ENCODE results near the gene TYW1.
"Not testable (repeated sequence)": the region's sequence is repeated elsewhere in the genome, so short reads cannot be mapped to it uniquely, and the experiment has no call there.

The TYW1 gene

GRCh38 chr7:67135617-67136486 is 139.2 kb downstream of the TYW1 start:
- not testable (repeated sequence) for DNase-seq

- DNase-seq: not testable (repeated sequence)
Measured at GRCh38 chr7:67137489-67137888, 140.9 kb downstream of the TYW1 start.

- DNase-seq: not testable (repeated sequence)
Measured at GRCh38 chr7:67139876-67140275, 143.2 kb downstream of the TYW1 start.

- not testable (repeated sequence) for DNase-seq
Measured at GRCh38 chr7:67141001-67141400, 144.4 kb downstream of the TYW1 start.

DNA sequence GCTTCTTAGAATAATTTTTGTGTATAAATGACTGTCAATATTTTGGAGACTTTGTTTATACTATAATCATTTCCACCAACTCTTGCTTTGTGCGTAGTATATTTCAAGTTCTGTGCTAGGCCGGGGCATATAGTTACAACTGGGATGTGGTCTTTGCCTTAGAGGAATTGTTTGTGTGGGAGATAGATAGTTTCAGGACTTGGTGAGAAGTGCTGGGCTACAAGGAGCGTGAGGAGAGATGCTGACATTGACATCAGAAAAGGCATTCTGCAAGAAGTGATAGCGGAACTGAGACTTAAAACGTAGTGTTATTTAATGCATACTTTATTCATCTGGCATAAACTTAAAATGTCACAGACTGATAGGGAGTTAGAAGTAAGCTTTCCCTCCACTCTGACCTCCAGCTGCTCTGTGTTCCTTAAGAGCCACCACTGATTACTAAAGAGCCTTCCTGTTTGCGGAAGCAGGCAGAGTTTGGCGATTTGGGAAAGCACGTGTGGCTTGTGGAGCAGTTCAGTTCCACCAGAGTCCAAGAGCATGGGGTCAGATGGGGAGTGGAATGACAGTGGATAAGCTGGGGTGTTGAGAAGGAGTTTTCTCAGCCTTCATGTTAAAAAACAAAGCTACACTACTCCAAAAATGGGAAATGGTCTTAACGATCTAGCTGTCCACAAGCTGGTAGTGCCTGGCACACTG is 146.6 kb downstream of the TYW1 start:
- not testable (repeated sequence) for DNase-seq

GRCh38 chr7:67145581-67146193 is 149.1 kb downstream of the TYW1 start:
- not testable (repeated sequence) for DNase-seq

GRCh38 chr7:67149131-67149530 is 152.5 kb downstream of the TYW1 start:
- DNase-seq: not testable (repeated sequence)

GRCh38 chr7:67154374-67154773 is 157.7 kb downstream of the TYW1 start:
- DNase-seq: not testable (repeated sequence)

DNA sequence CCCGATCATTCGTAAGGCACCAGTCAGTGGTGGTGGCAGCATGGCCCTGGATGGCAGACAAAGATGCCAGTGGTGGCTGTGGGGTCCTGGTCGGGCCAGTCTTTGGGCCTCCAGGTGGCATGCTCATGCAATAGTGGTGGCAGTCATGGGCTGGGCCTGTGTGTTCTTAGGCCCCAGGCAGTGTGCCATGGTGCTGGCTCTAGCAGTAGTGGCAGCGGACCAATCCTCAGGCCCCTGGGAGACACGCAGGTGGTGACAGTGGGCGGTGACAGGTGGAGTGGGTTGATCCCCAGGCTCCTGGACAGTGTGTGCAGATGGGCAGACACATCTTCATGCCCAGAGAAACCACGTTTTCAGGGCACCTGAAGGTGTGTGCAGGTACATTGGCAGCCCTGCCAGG is 159.4 kb downstream of the TYW1 start:
- not testable (repeated sequence) for DNase-seq

DNA sequence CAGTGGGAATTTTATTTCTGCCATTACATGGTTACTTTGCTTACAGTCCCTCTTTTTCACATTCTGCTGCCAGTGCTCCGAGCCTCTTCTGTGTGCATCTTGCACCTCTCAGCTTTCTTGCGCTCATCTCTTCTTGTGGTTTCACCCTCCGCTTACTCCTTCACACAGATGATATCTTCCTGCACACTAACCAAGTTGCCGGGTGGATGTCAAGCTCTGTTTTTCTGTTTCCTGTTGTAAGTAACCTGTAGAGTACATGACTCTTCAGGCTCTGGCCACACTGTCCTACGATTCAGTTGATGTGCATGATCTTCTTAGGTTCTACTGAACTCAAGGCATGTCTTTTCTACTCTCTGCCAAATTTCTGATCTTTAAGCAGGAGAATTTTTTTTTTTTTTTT is 166.7 kb downstream of the TYW1 start:
- not testable (repeated sequence) for DNase-seq

DNA sequence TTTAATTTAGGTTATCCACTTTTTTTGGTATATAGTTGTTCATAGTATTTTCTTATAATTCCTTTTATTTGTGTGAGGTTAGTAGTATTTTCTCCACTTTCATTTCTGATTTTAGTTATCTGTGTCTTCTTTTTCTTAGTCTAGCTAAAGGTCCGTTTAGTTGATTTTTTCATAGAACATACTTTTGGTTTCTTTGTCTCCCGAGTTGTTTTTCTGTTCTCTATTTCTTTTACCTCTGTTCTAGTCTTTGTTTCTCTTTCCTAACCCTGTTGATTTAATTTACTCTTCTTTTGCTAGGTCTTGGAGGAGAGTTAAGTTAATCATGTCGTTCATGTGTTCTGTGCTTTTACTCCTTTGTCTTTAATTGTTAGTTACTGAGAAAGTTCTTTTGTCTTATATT is 174.5 kb downstream of the TYW1 start:
- not testable (repeated sequence) for DNase-seq

GRCh38 chr7:67176730-67177129 is 180.1 kb downstream of the TYW1 start:
- not testable (repeated sequence) for DNase-seq

GRCh38 chr7:67178915-67179688 is 182.5 kb downstream of the TYW1 start:
- not testable (repeated sequence) for DNase-seq

GRCh38 chr7:67182956-67183750 is 186.5 kb downstream of the TYW1 start:
- DNase-seq: not testable (repeated sequence)

DNA sequence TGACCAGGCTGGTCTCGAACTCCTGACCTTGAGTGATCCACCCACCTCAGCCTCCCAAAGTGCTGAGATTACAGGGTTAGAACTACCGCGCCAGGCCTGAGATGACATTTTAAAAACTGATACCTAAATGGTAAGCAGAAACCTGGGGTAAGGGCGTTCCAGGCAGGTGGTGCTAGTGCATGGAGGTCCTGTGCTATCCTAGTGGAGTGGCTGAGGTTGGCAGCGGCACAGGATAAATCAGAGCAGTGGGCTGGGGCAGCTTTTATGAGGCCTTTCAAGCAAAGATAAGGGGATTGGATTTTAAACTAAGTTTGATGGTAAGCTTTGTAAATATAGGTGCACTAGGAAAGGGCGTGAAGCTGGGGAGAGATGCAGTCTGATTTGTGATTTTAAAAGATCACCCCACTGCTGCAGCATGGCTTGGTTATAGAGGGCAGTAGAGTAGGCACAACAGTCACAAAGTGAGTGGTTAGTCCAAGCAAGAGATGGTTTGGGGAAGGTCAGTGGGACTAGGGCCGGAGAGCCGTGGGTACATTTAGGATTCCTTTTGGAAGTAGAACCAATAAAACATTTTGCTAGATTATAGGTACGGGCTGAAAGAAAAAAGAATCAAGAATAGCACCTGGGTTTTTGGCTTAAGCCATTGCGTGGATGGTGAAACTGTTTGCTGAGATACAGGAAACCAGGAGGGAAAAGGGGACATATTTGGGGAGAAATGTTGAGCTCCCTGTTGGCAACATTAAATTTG is 188.5 kb downstream of the TYW1 start:
- not testable (repeated sequence) for DNase-seq

- not testable (repeated sequence) for DNase-seq
Measured at GRCh38 chr7:67185660-67186129, 189.1 kb downstream of the TYW1 start.

DNA sequence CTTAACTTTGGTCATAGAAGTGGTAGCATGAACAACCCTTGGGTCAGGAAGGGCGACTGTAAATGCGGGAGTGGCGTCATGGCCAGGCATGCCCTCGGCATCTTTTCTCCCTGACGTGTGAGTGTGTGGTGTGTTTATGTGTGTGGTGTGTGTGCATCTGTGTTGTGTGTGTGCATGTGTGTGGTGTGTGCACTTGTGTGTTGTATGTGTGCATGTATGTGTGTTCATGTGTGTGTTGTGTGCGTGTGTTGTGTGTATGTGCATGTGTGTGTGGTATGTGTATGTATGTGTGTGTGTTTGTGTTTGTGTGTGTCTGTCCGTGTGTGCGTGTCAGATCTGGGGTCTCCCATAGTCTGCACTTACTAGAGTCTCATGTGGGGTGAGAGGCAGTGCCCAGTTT is 192.5 kb downstream of the TYW1 start:
- not testable (repeated sequence) for DNase-seq

GRCh38 chr7:67189801-67190465 is 193.3 kb downstream of the TYW1 start:
- not testable (repeated sequence) for DNase-seq

DNA sequence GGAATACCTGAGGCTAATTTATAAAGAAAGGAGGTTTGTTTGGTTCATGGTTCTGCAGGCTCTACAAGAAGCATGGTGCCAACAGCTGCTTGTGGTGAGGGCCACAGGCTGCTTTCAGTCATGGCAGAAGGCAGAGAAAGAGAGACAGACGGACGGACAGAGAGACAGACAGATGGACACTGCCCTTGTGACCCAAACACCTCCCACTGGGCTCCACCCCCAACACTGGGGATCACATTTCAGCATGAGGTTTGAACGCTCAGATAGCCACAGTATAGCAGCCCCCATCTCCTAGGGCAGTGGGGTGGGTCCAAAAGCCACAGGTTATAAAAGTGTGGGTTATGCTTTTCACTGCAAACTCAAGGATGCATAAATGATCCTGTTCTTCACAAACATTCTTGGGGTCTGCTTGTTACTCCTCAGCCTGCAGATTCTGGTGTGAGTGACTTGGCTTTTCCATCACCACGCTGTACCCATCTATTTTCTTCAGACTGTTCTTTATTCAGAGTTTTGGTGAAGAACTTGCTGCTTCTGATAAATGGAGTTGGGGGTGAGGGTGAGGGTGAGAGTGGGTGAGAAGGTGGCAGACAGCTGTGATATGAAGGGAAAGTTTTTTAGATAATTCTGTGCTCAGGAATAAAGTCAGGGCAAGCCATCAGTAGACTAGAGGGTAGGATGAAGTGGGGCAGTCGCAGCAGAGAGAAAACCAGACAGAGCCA is 194.5 kb downstream of the TYW1 start:
- DNase-seq: not testable (repeated sequence)

Data from right forelimb (tissue), 1 donor.